H1 (cell line): Measurements from ENCODE around the gene CARD11. TPM values are rescaled to one million over a fixed set of nuclear protein-coding genes. Genes with fewer than 3 reads are reported as not detected.

Source experiments
- CTCF ChIA-PET: fragments of 300-600 bp; sonication (Branson Sonifier 250); formaldehyde crosslinking; loops from one replicate; lab custom pipeline; 2021; ENCODE audit not compliant: partially characterized antibody; lab: Charles Lee
- POLR2A ChIA-PET: fragments of 300-600 bp; sonication (Branson Sonifier 250); formaldehyde crosslinking; loops from one replicate; lab custom pipeline; 2021; ENCODE audit warnings: inconsistent platforms; ENCODE audit not compliant: partially characterized antibody; lab: Charles Lee
- DNase-seq, 2 experiments: peaks; one replicate each; pipeline versions ENCODE4 v3.0.0 to v3.0.0-alpha.2; 2010 to 2022; ENCODE audit warnings: low spot score in 2 of 2, low read depth in 1 of 2, mixed read lengths in 1 of 2
- FAIRE-seq: peaks from 2 replicates; lab custom pipeline; 2011; peaks lifted over from hg19 to GRCh38; lab: Jason Lieb, UNC
- H2AFZ ChIP-seq: 2 replicates; pipeline ENCODE4 v1.8.1; 2012; ENCODE audit warnings: low read length, inconsistent platforms
- H2AK5ac ChIP-seq: 2 replicates; pipeline ENCODE4 v1.6.1; 2013; ENCODE audit warnings: low read depth, low read length
- H2BK120ac ChIP-seq: replicated peaks from 2 replicates; pipeline ENCODE3; 2013; ENCODE audit warnings: low read depth, low read length, inconsistent platforms
- H2BK12ac ChIP-seq: 2 replicates; pipeline ENCODE4 v1.6.1; 2013; ENCODE audit warnings: low read depth, low read length
- H2BK15ac ChIP-seq: 2 replicates; pipeline ENCODE4 v1.6.1; 2013; ENCODE audit warnings: low read length
- H2BK20ac ChIP-seq: 2 replicates; pipeline ENCODE4 v1.6.1; 2013; ENCODE audit warnings: low read length
- H2BK5ac ChIP-seq: 2 replicates; pipeline ENCODE4 v1.6.1; 2013; ENCODE audit warnings: low read depth, low read length
- H3K14ac ChIP-seq: 2 replicates; pipeline ENCODE4 v1.6.1; 2013; ENCODE audit warnings: inconsistent platforms; ENCODE audit not compliant: insufficient read length
- H3K18ac ChIP-seq: 2 replicates; pipeline ENCODE4 v1.6.1; 2013; ENCODE audit warnings: low read length; ENCODE audit errors: extremely low read depth
- H3K23ac ChIP-seq: 2 replicates; pipeline ENCODE4 v1.6.1; 2013; ENCODE audit warnings: inconsistent platforms; ENCODE audit not compliant: insufficient read length
- H3K23me2 ChIP-seq: 2 replicates; pipeline ENCODE4 v1.6.1; 2013; ENCODE audit warnings: low read depth, low read length
- H3K27ac ChIP-seq: 2 replicates; pipeline ENCODE4 v1.6.1; 2011; ENCODE audit warnings: low read depth, low read length, inconsistent platforms
- H3K27me3 ChIP-seq, 4 experiments: replicated peaks in 1 of 4; 1 replicate in 1 of 4; 2 replicates in 3 of 4; pipeline versions ENCODE4 v1.6.1 to v1.8.1; 2011 to 2013; ENCODE audit warnings: low read length in 3 of 4, mild to moderate bottlenecking in 3 of 4, inconsistent platforms in 2 of 4, mixed read lengths in 2 of 4, moderate library complexity in 1 of 4; ENCODE audit not compliant: control insufficient read depth in 3 of 4, insufficient read depth in 3 of 4; ENCODE audit errors: extremely low read depth in 1 of 4
- H3K36me3 ChIP-seq, 4 experiments: 2 replicates each; pipeline versions ENCODE4 v1.6.1 to v1.8.1; 2011 to 2013; ENCODE audit warnings: mild to moderate bottlenecking in 4 of 4, low read length in 3 of 4, moderate library complexity in 2 of 4, control low read depth in 1 of 4, inconsistent platforms in 1 of 4; ENCODE audit not compliant: insufficient read depth in 4 of 4, control insufficient read depth in 2 of 4
- H3K4ac ChIP-seq: replicated peaks from 2 replicates; pipeline ENCODE3; 2013; ENCODE audit warnings: low read length, low read depth, mixed read lengths, inconsistent platforms; ENCODE audit not compliant: insufficient read length
- H3K4me1 ChIP-seq, 4 experiments: replicated peaks in 1 of 4; 1 replicate in 1 of 4; 2 replicates in 3 of 4; pipeline versions ENCODE4 v1.6.1 to v1.8.1; 2011 to 2013; ENCODE audit warnings: low read length in 3 of 4, inconsistent platforms in 2 of 4, mixed read lengths in 1 of 4; ENCODE audit not compliant: insufficient read depth in 4 of 4, control insufficient read depth in 3 of 4
- H3K4me2 ChIP-seq, 2 experiments: 2 replicates each; pipeline versions ENCODE4 v1.6.1 to v1.8.1; 2011 to 2013; ENCODE audit warnings: low read depth in 2 of 2, low read length in 2 of 2, control low read depth in 1 of 2, inconsistent platforms in 1 of 2, mild to moderate bottlenecking in 1 of 2; ENCODE audit not compliant: insufficient read depth in 1 of 2
- H3K4me3 ChIP-seq, 4 experiments: fragments of 200-600, 300-600 bp in 1 of 4; sonication (generic), shearing (Covaris generic), sonication (Bioruptor Twin) in 1 of 4; 2 replicates each; pipeline versions ENCODE4 v1.5.1 to v1.8.1; 2011 to 2016; ENCODE audit warnings: low read length in 4 of 4, low read depth in 3 of 4, control low read depth in 2 of 4, inconsistent platforms in 2 of 4, mild to moderate bottlenecking in 2 of 4, mixed read lengths in 1 of 4, moderate library complexity in 1 of 4; ENCODE audit not compliant: insufficient read depth in 2 of 4; ENCODE audit errors: extremely low read depth in 1 of 4
- H3K56ac ChIP-seq: replicated peaks from 2 replicates; pipeline ENCODE3; 2013; ENCODE audit warnings: low read depth, mild to moderate bottlenecking, mixed read lengths, low read length, inconsistent platforms; ENCODE audit not compliant: insufficient read length
- H3K79me1 ChIP-seq: 2 replicates; pipeline ENCODE4 v1.6.1; 2013; ENCODE audit warnings: low read depth, low read length, control low read depth
- H3K79me2 ChIP-seq, 2 experiments: 2 replicates each; pipeline versions ENCODE4 v1.6.1 to v1.8.1; 2012 to 2013; ENCODE audit warnings: low read length in 2 of 2, mild to moderate bottlenecking in 2 of 2, inconsistent platforms in 1 of 2; ENCODE audit not compliant: insufficient read depth in 2 of 2, control insufficient read depth in 1 of 2
- H3K9ac ChIP-seq, 4 experiments: replicated peaks in 1 of 4; 1 replicate in 1 of 4; 2 replicates in 3 of 4; pipeline versions ENCODE4 v1.6.1 to v1.8.1; 2011 to 2013; ENCODE audit warnings: low read depth in 3 of 4, low read length in 3 of 4, control low read depth in 2 of 4, mild to moderate bottlenecking in 2 of 4, moderate library complexity in 2 of 4, inconsistent platforms in 1 of 4; ENCODE audit errors: extremely low read depth in 1 of 4
- H3K9me3 ChIP-seq, 2 experiments: 2 replicates each; pipeline versions ENCODE4 v1.6.1 to v1.8.1; 2012 to 2013; ENCODE audit warnings: mild to moderate bottlenecking in 2 of 2, moderate library complexity in 2 of 2, control low read depth in 1 of 2, inconsistent platforms in 1 of 2, low read depth in 1 of 2, low read length in 1 of 2, mixed read lengths in 1 of 2; ENCODE audit not compliant: insufficient read depth in 2 of 2
- H4K20me1 ChIP-seq, 2 experiments: replicated peaks in 1 of 2; 2 replicates each; pipeline versions ENCODE3 to v1.8.1; 2011 to 2013; ENCODE audit warnings: inconsistent platforms in 2 of 2, low read length in 2 of 2, mild to moderate bottlenecking in 1 of 2; ENCODE audit not compliant: insufficient read depth in 2 of 2, control insufficient read depth in 1 of 2
- H4K5ac ChIP-seq: 2 replicates; pipeline ENCODE4 v1.6.1; 2013; ENCODE audit warnings: low read length, low read depth, mixed read lengths, inconsistent platforms; ENCODE audit not compliant: insufficient read length
- H4K8ac ChIP-seq: 2 replicates; pipeline ENCODE4 v1.8.0; 2013; ENCODE audit warnings: mild to moderate bottlenecking, moderate library complexity, low read length, inconsistent platforms; ENCODE audit not compliant: insufficient read depth; ENCODE audit errors: extremely low read depth
- H4K91ac ChIP-seq: replicated peaks from 2 replicates; pipeline ENCODE3; 2013; ENCODE audit warnings: low read length, mixed read lengths, inconsistent platforms; ENCODE audit not compliant: insufficient read length
- BCL11A ChIP-seq, 2 experiments: IDR thresholded peaks; one replicate each; pipeline ENCODE4 v1.6.1; 2011; ENCODE audit warnings: low read depth in 2 of 2, low read length in 2 of 2, mild to moderate bottlenecking in 2 of 2
- CEBPB ChIP-seq: IDR thresholded peaks from 2 replicates; pipeline ENCODE4 v1.6.1; 2012; ENCODE audit warnings: low read depth, low read length
- CHD1 ChIP-seq: IDR thresholded peaks from 2 replicates; pipeline ENCODE4 v1.6.1; 2012; ENCODE audit warnings: low read depth, low read length, improper control_type of control experiment
- CTBP2 ChIP-seq: IDR thresholded peaks from 2 replicates; pipeline ENCODE4 v1.7.0; 2011; ENCODE audit warnings: borderline replicate concordance, mild to moderate bottlenecking, moderate library complexity, mixed read lengths, low read length; ENCODE audit not compliant: insufficient read depth, insufficient read length
- EZH2 ChIP-seq: fragments of 200-600 bp; sonication (generic); IDR thresholded peaks from 2 replicates; pipeline ENCODE4 v1.7.1; 2012; ENCODE audit warnings: low read depth, mild to moderate bottlenecking, moderate library complexity, low read length, inconsistent platforms; ENCODE audit not compliant: severe bottlenecking
- GTF2F1 ChIP-seq: IDR thresholded peaks from 2 replicates; pipeline ENCODE4 v1.6.1; 2012; ENCODE audit warnings: low read depth, low read length, improper control_type of control experiment, borderline replicate concordance
- JUND ChIP-seq: IDR thresholded peaks from 2 replicates; pipeline ENCODE4 v1.6.1; 2011; ENCODE audit warnings: mild to moderate bottlenecking, improper control_type of control experiment, low read length
- POU5F1 ChIP-seq: IDR thresholded peaks from 2 replicates; pipeline ENCODE4 v1.6.1; 2011; ENCODE audit warnings: low read depth, mild to moderate bottlenecking, low read length, moderate library complexity
- RAD21 ChIP-seq, 2 experiments: IDR thresholded peaks in 1 of 2; conservative IDR thresholded peaks in 1 of 2; 2 replicates each; pipeline ENCODE4 v1.6.1; 2011; ENCODE audit warnings: low read depth in 2 of 2, low read length in 2 of 2, improper control_type of control experiment in 1 of 2, inconsistent platforms in 1 of 2, mild to moderate bottlenecking in 1 of 2, moderate library complexity in 1 of 2
- RBBP5 ChIP-seq: IDR thresholded peaks from 2 replicates; pipeline ENCODE4 v1.7.1; 2012; ENCODE audit warnings: low read depth, mild to moderate bottlenecking, inconsistent platforms, low read length, moderate library complexity, borderline replicate concordance
- SIX5 ChIP-seq: IDR thresholded peaks from 2 replicates; pipeline ENCODE4 v1.6.1; 2011; ENCODE audit warnings: mild to moderate bottlenecking, low read depth, low read length
- SP2 ChIP-seq: IDR thresholded peaks from 2 replicates; pipeline ENCODE4 v1.6.1; 2012; ENCODE audit warnings: mild to moderate bottlenecking, low read length, inconsistent platforms
- TAF7 ChIP-seq: optimal IDR thresholded peaks from 2 replicates; pipeline ENCODE3; 2011; ENCODE audit warnings: low read depth, mild to moderate bottlenecking, inconsistent platforms, low read length, moderate library complexity, borderline replicate concordance
- TBP ChIP-seq: IDR thresholded peaks from 2 replicates; pipeline ENCODE4 v1.6.1; 2011; ENCODE audit warnings: low read depth, low read length, improper control_type of control experiment
- TCF12 ChIP-seq: IDR thresholded peaks from 2 replicates; pipeline ENCODE4 v1.6.1; 2011; ENCODE audit warnings: low read depth, mild to moderate bottlenecking, low read length
- WGBS, 2 experiments: shearing (Covaris generic) in 1 of 2; methylation state at CpG; one replicate each; pipeline versions ENCODE4 v1.1.6 to v1.1.7; 2013 to 2015; ENCODE audit warnings: low lambda C conversion rate in 2 of 2, mixed read lengths in 2 of 2, inconsistent platforms in 1 of 2, low coverage in 1 of 2, missing lambda C conversion rate in 1 of 2; ENCODE audit not compliant: insufficient replicate concordance in 2 of 2, insufficient coverage in 1 of 2, insufficient read length in 1 of 2; ENCODE audit errors: extremely low coverage in 1 of 2, missing lambda C conversion rate in 1 of 2; 5-methylcytosine and 5-hydroxymethylcytosine counted together
- polyA plus RNA-seq, 7 experiments: library from polyadenylated mRNA; depleted of rRNA in 3 of 7; stranded (reverse) in 5 of 7; unstranded in 2 of 7; fragments of >200 nt in 5 of 7; fragments of 200-250 nt in 2 of 7; gene quantifications; 1 replicate in 5 of 7; 2 replicates in 1 of 7; 4 replicates in 1 of 7; pipeline versions ENCODE4 v1.2.1 to v1.2.3, GENCODE V29; 2011 to 2013; ENCODE audit warnings: missing spikeins in 2 of 7, mixed read lengths in 2 of 7
- total RNA-seq: library from RNA; stranded (reverse); fragmentation: NEBNext Ultra II Directional; extraction: Animal tissue kit (Norgen Biotek cat#: 25700); gene quantifications from 2 replicates; pipeline ENCODE4 v1.2.1, GENCODE V29; 2021

CARD11 gene
- total and polyA plus RNA-seq, 2 of the 8 experiments (the other 6 are each of a cell fraction or from before 2014, with no cell fraction given) = 12.6 to 29.8 TPM

GRCh38 chr7:2920041-2920440, 123.6 kb downstream of the CARD11 start:
- Histone ChIP-seq H2AFZ (no peak overlapping the region), H4K5ac (no peak overlapping the region), H3K79me1 (no peaks in the 10 kb centered on the region), H4K91ac (no peak overlapping the region), H3K36me3 (0 out of 8 replicates have a peak, but pooled peaks cover 0 to 1% (median 0%) of the 10 kb centered on the region in 4 experiments), H2BK120ac (no peak overlapping the region), H3K4ac (no peak overlapping the region), H3K23me2 (no peaks in the 10 kb centered on the region; the same call in 1 of the 2 replicates), H2AK5ac (no peak overlapping the region), H2BK5ac (no peak overlapping the region), H3K18ac (no peak overlapping the region), H3K4me2 (no peak overlapping the region), H3K9me3 (no peaks in the 10 kb centered on the region), H2BK12ac (no peak overlapping the region), H2BK15ac (no peak overlapping the region), H3K9ac (no peak overlapping the region), H4K20me1 (peaks cover 0 to 2% of the 10 kb centered on the region in 2 experiments), H3K4me1 (no peaks in the 10 kb centered on the region; a peak in 1 of 7 replicates), H3K27ac (no peak overlapping the region), H3K56ac (peak overlapping the region; percentile 97), H3K79me2 (no peaks in the 10 kb centered on the region), H4K8ac (no peak overlapping the region), H3K14ac (no peak overlapping the region), H3K23ac (no peak overlapping the region), H3K27me3 (no peaks in the 10 kb centered on the region; a peak in 1 of 7 replicates), H2BK20ac (no peak overlapping the region), H3K4me3 (no peak overlapping the region)
- FAIRE-seq (no peak), DNase-seq (no peak)
- 91% methylated on average over 4 of the region's 4 CpGs; no CpG with 5 or more reads in 1 of the 2 experiments for WGBS, 2 experiments
- ChIA-PET POLR2A (no interaction called here), CTCF (interaction anchor here (1.2 to 1.4 kb wide), 2 partner anchors 9 to 13 kb away, joined by 3 to 4 read pairs; no protein-coding TSS in a partner anchor)
- no peak for TF ChIP-seq TBP
- no peak for TF ChIP-seq EZH2
- TF ChIP-seq SIX5 = no peak
- TF ChIP-seq RAD21 (IDR thresholded peaks at IDR 0.05 in 1 of 2, conservative IDR thresholded peaks at IDR 0.05 in 1 of 2; ENCODE audit: low read depth in 2 of 2, low read length in 2 of 2) = no peak
- TF ChIP-seq BCL11A (IDR thresholded peaks at IDR 0.05; ENCODE audit: low read depth in 2 of 2, low read length in 2 of 2) = no peak
- no peak for TF ChIP-seq CHD1
- no peak for TF ChIP-seq TCF12
- no peak for TF ChIP-seq POU5F1
- no peak for TF ChIP-seq JUND
- TF ChIP-seq TAF7 = no peak
- TF ChIP-seq GTF2F1 = no peak
- TF ChIP-seq CTBP2 = no peak
- no peak for TF ChIP-seq SP2
- no peak for TF ChIP-seq CEBPB
- no peak for TF ChIP-seq RBBP5
